ENCODE results near the gene CPT2. TPM values are rescaled to one million over a fixed set of nuclear protein-coding genes. Genes with fewer than 3 reads are reported as not detected.

The CPT2 gene
- total RNA-seq, 1 experiment from 2014 or later, result 14.4 TPM

GRCh38 chr1:53259932-53260331, 63.3 kb downstream of the CPT2 start:
- BruUV-seq (replicated peaks), result no TSS peak
- no peaks in the 10 kb centered on the region for H3K27me3 ChIP-seq (replicated peaks; ENCODE audit: control insufficient read depth, insufficient read depth, low read length)
- H3K4me1 ChIP-seq, result peaks cover 12% of the 10 kb centered on the region
- DNase-seq, result no peak
- H3K4me3 ChIP-seq (ENCODE audit: low read depth, low read length), result no peak overlapping the region
- Mint-ChIP-seq H3K4me1 (ENCODE audit: low read depth, unreplicated experiment) (peaks cover 17% of the 10 kb centered on the region), H3K27ac (ENCODE audit: unreplicated experiment) (no peak overlapping the region), H3K27me3 (ENCODE audit: insufficient read depth, unreplicated experiment) (no peaks in the 10 kb centered on the region), H3K9me3 (ENCODE audit: unreplicated experiment) (no peaks in the 10 kb centered on the region), H3K4me3 (ENCODE audit: unreplicated experiment) (no peak overlapping the region), H3K36me3 (ENCODE audit: insufficient read depth, unreplicated experiment) (peaks cover 4% of the 10 kb centered on the region)
- TF ChIP-seq, protein P1, sequence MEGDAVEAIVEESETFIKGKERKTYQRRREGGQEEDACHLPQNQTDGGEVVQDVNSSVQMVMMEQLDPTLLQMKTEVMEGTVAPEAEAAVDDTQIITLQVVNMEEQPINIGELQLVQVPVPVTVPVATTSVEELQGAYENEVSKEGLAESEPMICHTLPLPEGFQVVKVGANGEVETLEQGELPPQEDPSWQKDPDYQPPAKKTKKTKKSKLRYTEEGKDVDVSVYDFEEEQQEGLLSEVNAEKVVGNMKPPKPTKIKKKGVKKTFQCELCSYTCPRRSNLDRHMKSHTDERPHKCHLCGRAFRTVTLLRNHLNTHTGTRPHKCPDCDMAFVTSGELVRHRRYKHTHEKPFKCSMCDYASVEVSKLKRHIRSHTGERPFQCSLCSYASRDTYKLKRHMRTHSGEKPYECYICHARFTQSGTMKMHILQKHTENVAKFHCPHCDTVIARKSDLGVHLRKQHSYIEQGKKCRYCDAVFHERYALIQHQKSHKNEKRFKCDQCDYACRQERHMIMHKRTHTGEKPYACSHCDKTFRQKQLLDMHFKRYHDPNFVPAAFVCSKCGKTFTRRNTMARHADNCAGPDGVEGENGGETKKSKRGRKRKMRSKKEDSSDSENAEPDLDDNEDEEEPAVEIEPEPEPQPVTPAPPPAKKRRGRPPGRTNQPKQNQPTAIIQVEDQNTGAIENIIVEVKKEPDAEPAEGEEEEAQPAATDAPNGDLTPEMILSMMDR (IDR thresholded peaks at IDR 0.05; ENCODE audit: insufficient read depth in 1 of 2, low read depth in 1 of 2, low read length in 1 of 2, severe bottlenecking in 1 of 2, unreplicated experiment in 1 of 2), result no peak
- ChIA-PET POLR2A (no interaction called here), CTCF (no interaction called here)
- H3K36me3 ChIP-seq (ENCODE audit: control insufficient read depth, insufficient read depth, low read length), result no peaks in the 10 kb centered on the region; the same call in 1 of the 2 replicates
- H3K9me3 ChIP-seq, result no peaks in the 10 kb centered on the region
- intact Hi-C loops (cut with micrococcal nuclease; ENCODE audit: unreplicated experiment), result no loop called here

DNA sequence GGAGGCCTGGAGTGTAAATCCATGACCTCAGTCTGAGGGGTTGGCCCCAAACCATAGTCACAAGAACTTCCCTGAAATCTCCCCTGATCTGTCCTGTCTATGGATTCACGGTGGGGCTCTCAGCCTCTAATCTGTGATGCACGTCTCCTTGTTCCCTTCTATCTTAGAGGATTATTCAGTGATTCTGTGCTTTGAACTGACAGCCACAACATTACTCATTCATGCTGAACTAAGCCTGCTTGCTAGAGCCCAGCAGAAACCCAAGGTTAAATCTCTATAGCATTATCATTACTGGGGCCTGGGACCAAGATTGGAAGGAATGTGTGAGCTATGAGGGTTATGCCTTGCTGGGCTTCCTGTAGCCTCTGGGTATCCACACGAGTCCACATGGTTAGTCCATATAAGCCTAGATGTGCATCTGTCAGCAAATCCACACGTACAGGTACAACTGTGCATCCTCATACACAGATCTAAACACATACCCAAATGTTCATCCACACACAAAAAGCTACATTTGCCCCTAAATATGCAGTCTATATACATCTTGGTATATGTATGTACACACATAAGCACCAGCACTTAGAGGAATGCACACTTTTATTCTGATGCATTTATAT, 64.1 kb downstream of the CPT2 start:
- Mint-ChIP-seq H3K27me3 (ENCODE audit: insufficient read depth, unreplicated experiment) (no peaks in the 10 kb centered on the region), H3K4me3 (ENCODE audit: unreplicated experiment) (no peak overlapping the region), H3K9me3 (ENCODE audit: unreplicated experiment) (no peaks in the 10 kb centered on the region), H3K27ac (ENCODE audit: unreplicated experiment) (no peak overlapping the region), H3K36me3 (ENCODE audit: insufficient read depth, unreplicated experiment) (no peaks in the 10 kb centered on the region), H3K4me1 (ENCODE audit: low read depth, unreplicated experiment) (peaks cover 17% of the 10 kb centered on the region)
- Histone ChIP-seq H3K4me1 (peaks cover 12% of the 10 kb centered on the region), H3K27me3 (replicated peaks; ENCODE audit: control insufficient read depth, insufficient read depth, low read length) (no peaks in the 10 kb centered on the region), H3K36me3 (ENCODE audit: control insufficient read depth, insufficient read depth, low read length) (no peaks in the 10 kb centered on the region; the same call in 1 of the 2 replicates), H3K9me3 (no peaks in the 10 kb centered on the region), H3K4me3 (ENCODE audit: low read depth, low read length) (no peak overlapping the region)
- no peak for DNase-seq
- CTCF ChIA-PET, result interaction anchor here (1.1 kb wide), 1 partner anchor 9 kb away, joined by 5 read pairs; no protein-coding TSS in a partner anchor
- intact Hi-C loops (cut with micrococcal nuclease; ENCODE audit: unreplicated experiment), result no loop called here
- BruUV-seq (replicated peaks), result no TSS peak
- POLR2A ChIA-PET, result no interaction called here
- TF ChIP-seq, protein P1 (IDR thresholded peaks at IDR 0.05; ENCODE audit: insufficient read depth in 1 of 2, low read depth in 1 of 2, low read length in 1 of 2, severe bottlenecking in 1 of 2, unreplicated experiment in 1 of 2), result no peak

DNA sequence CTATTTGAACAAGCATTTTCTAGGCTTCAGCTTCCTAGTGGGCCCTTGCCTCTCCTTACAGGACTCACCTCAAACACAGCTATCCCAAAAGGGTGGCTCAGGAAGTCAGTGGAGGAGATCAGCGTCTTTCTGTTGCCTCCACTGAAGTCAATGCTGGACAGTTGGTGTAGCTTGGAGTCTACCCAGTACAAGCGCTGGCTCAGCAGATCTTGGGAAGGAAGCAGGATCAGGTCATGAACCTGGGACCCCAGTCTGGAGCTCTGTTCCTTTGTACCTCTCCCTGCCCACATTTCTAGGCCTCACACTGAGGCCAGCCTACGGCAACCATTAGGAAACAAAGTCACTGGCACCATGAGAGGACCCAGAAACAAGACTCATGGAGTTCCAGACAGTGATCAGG, 65.4 kb downstream of the CPT2 start:
- TF ChIP-seq, protein P1 (IDR thresholded peaks at IDR 0.05; ENCODE audit: insufficient read depth in 1 of 2, low read depth in 1 of 2, low read length in 1 of 2, severe bottlenecking in 1 of 2, unreplicated experiment in 1 of 2), result no peak
- H3K27me3 Mint-ChIP-seq (ENCODE audit: insufficient read depth, unreplicated experiment), result no peaks in the 10 kb centered on the region
- no peaks in the 10 kb centered on the region for H3K36me3 ChIP-seq (ENCODE audit: control insufficient read depth, insufficient read depth, low read length)

More for the DNA sequence above, 65.4 kb downstream of the CPT2 start:
- Histone ChIP-seq H3K27me3 (replicated peaks; ENCODE audit: control insufficient read depth, insufficient read depth, low read length) (no peaks in the 10 kb centered on the region), H3K9me3 (no peaks in the 10 kb centered on the region), H3K4me1 (peaks cover 7% of the 10 kb centered on the region), H3K4me3 (ENCODE audit: low read depth, low read length) (no peak overlapping the region)
- Mint-ChIP-seq H3K4me3 (ENCODE audit: unreplicated experiment) (no peak overlapping the region), H3K36me3 (ENCODE audit: insufficient read depth, unreplicated experiment) (no peaks in the 10 kb centered on the region), H3K27ac (ENCODE audit: unreplicated experiment) (no peak overlapping the region), H3K4me1 (ENCODE audit: low read depth, unreplicated experiment) (peaks cover 16% of the 10 kb centered on the region), H3K9me3 (ENCODE audit: unreplicated experiment) (no peaks in the 10 kb centered on the region)
- DNase-seq, result no peak
- ChIA-PET POLR2A (no interaction called here), CTCF (interaction anchor here (1.1 kb wide), 1 partner anchor 11 kb away, joined by 5 read pairs; no protein-coding TSS in a partner anchor)
- BruUV-seq (replicated peaks), result no TSS peak
- intact Hi-C loops (cut with micrococcal nuclease; ENCODE audit: unreplicated experiment), result no loop called here

Other genes starting within 250 kb of the CPT2 start
- not detected in 2 replicates for gene PODN, start 134.6 kb upstream of the CPT2 start, total RNA-seq (2022)
- gene SLC1A7, start 54.2 kb upstream of the CPT2 start, total RNA-seq (2022), result not detected in 2 replicates
- gene CZIB, start 23.8 kb downstream of the CPT2 start, total RNA-seq (2022), result 36.0 and 42.6 TPM in 2 replicates
- 74.2 and 77.0 TPM in 2 replicates for gene MAGOH, start 41.7 kb downstream of the CPT2 start, total RNA-seq (2022)
- gene LRP8, start 131.2 kb downstream of the CPT2 start, total RNA-seq (2022), result 10.8 and 11.8 TPM in 2 replicates